ENCODE measurements around the gene LOXL1.

LOXL1 gene

GRCh38 chr15:73994413-73994883 is 68.2 kb downstream of the LOXL1 start, which contains the start of gene PML:
Gene PML (plus strand): TSS chr15:73994716. CDS start chr15:73994813, 97 bp downstream.
- DNase-seq (ENCODE audit: low spot score) = peak; percentile 97

DNA sequence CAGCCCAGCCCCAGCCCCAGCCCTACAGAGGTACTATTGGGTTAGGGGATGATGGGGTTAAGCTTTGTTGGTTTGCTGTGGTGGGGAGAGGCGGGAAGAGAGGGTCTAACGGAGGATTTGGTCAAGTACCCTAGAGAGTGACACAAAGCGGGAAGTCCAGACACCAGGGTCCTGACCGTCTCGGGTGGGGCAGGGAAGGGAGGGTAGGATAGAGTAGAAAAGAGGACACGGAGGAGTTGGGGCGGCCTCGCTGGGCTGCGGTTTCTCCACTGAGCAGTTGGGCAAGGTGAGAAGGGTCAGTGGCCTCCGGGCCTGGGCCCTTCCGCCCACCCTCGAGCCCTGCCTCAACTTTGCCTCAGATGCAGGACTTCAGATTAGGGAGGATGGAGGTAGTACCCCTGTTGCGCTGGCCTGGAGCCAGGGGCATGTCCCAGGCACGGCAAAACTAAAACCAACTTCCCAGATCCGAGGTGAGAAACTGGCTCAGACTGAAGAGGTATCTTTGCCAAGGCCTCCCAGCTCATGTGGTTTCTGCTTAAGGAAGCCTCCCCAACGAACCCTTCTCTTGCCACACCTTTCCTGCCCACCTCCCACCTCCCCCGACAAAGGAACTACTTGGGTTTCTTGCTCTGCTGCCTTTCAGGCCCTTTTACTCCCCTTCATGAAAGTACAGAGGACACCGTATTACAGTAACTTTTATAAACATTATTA is 68.8 kb downstream of the LOXL1 start:
- no peak for DNase-seq (ENCODE audit: low spot score)

- DNase-seq (ENCODE audit: low spot score) = no peak
Observed at GRCh38 chr15:73996267-73996666, 70.0 kb downstream of the LOXL1 start.

DNA sequence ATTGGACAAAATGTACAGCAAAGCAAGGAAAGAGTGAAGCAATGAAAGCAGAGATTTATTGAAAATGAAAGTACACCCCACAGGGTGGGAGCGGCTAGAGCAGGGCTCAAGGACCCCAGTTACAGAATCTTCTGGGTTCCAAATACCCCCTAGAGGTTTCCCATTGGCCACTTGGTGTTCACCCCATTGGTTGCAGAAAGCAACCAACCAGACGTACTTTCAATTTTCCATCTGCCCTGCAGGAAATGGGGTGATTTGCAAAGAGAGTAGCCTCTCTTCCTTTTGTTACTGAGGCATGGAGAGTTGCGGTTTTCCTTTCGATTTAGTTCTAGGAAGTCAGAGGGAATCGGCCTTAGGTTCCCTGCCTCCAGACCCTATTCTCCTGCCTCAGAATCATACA is 70.7 kb downstream of the LOXL1 start:
- DNase-seq (ENCODE audit: low spot score) = peak; percentile 38

- DNase-seq (ENCODE audit: low spot score) = no peak
Observed at GRCh38 chr15:73997986-73998385, 71.7 kb downstream of the LOXL1 start.

All from globus pallidus (tissue), 1 donor.